HepG2 (cell line): ENCODE measurements around the gene AK2. TPM values are rescaled to one million over a fixed set of nuclear protein-coding genes. Genes with fewer than 3 reads are reported as not detected.

Experiments
- ATAC-seq: fragments of 200-7000 bp; cut with Tn5 transposase; 3 replicates; pipeline ENCODE4 v1.9.1; 2020; ENCODE audit warnings: mild to moderate bottlenecking, moderate library complexity
- BruUV-seq: library from RNA; stranded (reverse); fragments of 400-500 nt; replicated peaks from 2 replicates; lab custom pipeline; 2021; lab: Mats Ljungman, UMichigan
- CTCF ChIA-PET: fragments of 300-600 bp; formaldehyde crosslinking; extraction: SDS; loops from one replicate; lab custom pipeline; 2021; ENCODE audit warnings: low total read pairs, inconsistent platforms, low intra/inter-chr PET ratio; lab: Yijun Ruan, JAX
- POLR2A ChIA-PET: fragments of 350-600 bp; sonication (Branson Sonifier 250); formaldehyde crosslinking; loops from one replicate; lab custom pipeline; 2020; ENCODE audit warnings: antibody characterized with exemption, inconsistent platforms; lab: Yijun Ruan, JAX
- DNase-seq: peaks from one replicate; pipeline ENCODE4 v3.0.0-alpha.2; 2015; ENCODE audit warnings: low spot score
- FAIRE-seq: peaks from 3 replicates; lab custom pipeline; 2011; peaks lifted over from hg19 to GRCh38; lab: Jason Lieb, UNC
- H2AFZ ChIP-seq: one replicate; pipeline ENCODE4 v1.6.1; 2011; ENCODE audit warnings: low read length, inconsistent platforms
- H3K27ac ChIP-seq: fragments of 300-600 bp; 3 replicates; pipeline ENCODE4 v1.8.0; 2011; ENCODE audit warnings: mixed run types, mild to moderate bottlenecking, mixed read lengths, low read length, inconsistent platforms; ENCODE audit not compliant: insufficient read depth; ENCODE audit errors: extremely low read length
- H3K27me3 ChIP-seq, 2 experiments: fragments of 200-600 bp in 1 of 2; 2 replicates in 1 of 2; 3 replicates in 1 of 2; pipeline versions ENCODE4 v1.6.0 to v1.8.0; 2011; ENCODE audit warnings: low read length in 2 of 2, mild to moderate bottlenecking in 2 of 2, moderate library complexity in 2 of 2, inconsistent platforms in 1 of 2; ENCODE audit not compliant: insufficient read depth in 2 of 2, control insufficient read depth in 1 of 2
- H3K36me3 ChIP-seq, 2 experiments: fragments of 200-600 bp in 1 of 2; replicated peaks in 1 of 2; 2 replicates in 1 of 2; 3 replicates in 1 of 2; pipeline versions ENCODE4 v1.5.1 to v1.8.0; 2011; ENCODE audit warnings: low read length in 2 of 2, inconsistent platforms in 1 of 2; ENCODE audit not compliant: insufficient read depth in 2 of 2, control insufficient read depth in 1 of 2
- H3K4me1 ChIP-seq: 2 replicates; pipeline ENCODE4 v1.5.1; 2012; ENCODE audit warnings: low read length, inconsistent platforms; ENCODE audit not compliant: insufficient read depth
- H3K4me2 ChIP-seq: 2 replicates; pipeline ENCODE4 v1.6.0; 2011; ENCODE audit warnings: low read depth, low read length, inconsistent platforms
- H3K4me3 ChIP-seq, 3 experiments: fragments of 200-600 bp in 1 of 3; sonication (generic), shearing (Covaris generic) in 1 of 3; replicated peaks in 1 of 3; 2 replicates each; pipeline ENCODE4 v1.5.1; 2011 to 2016; ENCODE audit warnings: low read length in 3 of 3, inconsistent platforms in 2 of 3, low read depth in 2 of 3, mild to moderate bottlenecking in 2 of 3, control low read depth in 1 of 3, mixed read lengths in 1 of 3; ENCODE audit not compliant: insufficient read depth in 1 of 3
- H3K79me2 ChIP-seq: one replicate; pipeline ENCODE4 v1.6.1; 2011; ENCODE audit warnings: low read length, inconsistent platforms; ENCODE audit not compliant: insufficient read depth
- H3K9ac ChIP-seq: 2 replicates; pipeline ENCODE4 v1.6.0; 2011; ENCODE audit warnings: mild to moderate bottlenecking, low read depth, low read length, inconsistent platforms; ENCODE audit not compliant: insufficient read depth
- H3K9me3 ChIP-seq: 2 replicates; pipeline ENCODE4 v1.5.1; 2012; ENCODE audit warnings: mild to moderate bottlenecking, low read length
- H4K20me1 ChIP-seq: 2 replicates; pipeline ENCODE4 v1.6.0; 2011; ENCODE audit warnings: inconsistent platforms, mild to moderate bottlenecking, low read length, moderate library complexity; ENCODE audit not compliant: insufficient read depth
- DNMT1 ChIP-seq: sonication (generic); formaldehyde crosslinking; IDR thresholded peaks from 2 replicates; pipeline ENCODE4 v1.5.1; 2020; ENCODE audit warnings: mild to moderate bottlenecking, missing genetic modification reagents
- EED ChIP-seq: sonication (generic); formaldehyde crosslinking; IDR thresholded peaks from 2 replicates; pipeline ENCODE4 v1.5.0; 2020; ENCODE audit warnings: mild to moderate bottlenecking, missing genetic modification reagents
- IKZF4 ChIP-seq: sonication (generic); formaldehyde crosslinking; IDR thresholded peaks from 2 replicates; pipeline ENCODE4 v1.5.1; 2020; ENCODE audit warnings: borderline replicate concordance, mild to moderate bottlenecking, low read depth, missing genetic modification reagents; ENCODE audit errors: not compliant biosample characterization
- MBD4 ChIP-seq: IDR thresholded peaks from 2 replicates; pipeline ENCODE4 v1.6.1; 2012; ENCODE audit warnings: low read length, inconsistent platforms, borderline replicate concordance
- RXRA ChIP-seq: sonication (generic); formaldehyde crosslinking; IDR thresholded peaks from 2 replicates; pipeline ENCODE4 v1.5.1; 2020; ENCODE audit warnings: missing genetic modification reagents
- YEATS2 ChIP-seq: sonication (generic); formaldehyde crosslinking; IDR thresholded peaks from 2 replicates; pipeline ENCODE4 v1.4.0; 2020; ENCODE audit warnings: missing genetic modification reagents, borderline replicate concordance
- ZNF589 ChIP-seq: sonication (generic); formaldehyde crosslinking; conservative IDR thresholded peaks from 2 replicates; pipeline ENCODE4 v1.8.0; 2022; ENCODE audit warnings: mild to moderate bottlenecking, moderate library complexity, missing genetic modification reagents
- WGBS: methylation state at CpG from one replicate; pipeline ENCODE4 v1.1.6; 2017; ENCODE audit warnings: low lambda C conversion rate; 5-methylcytosine and 5-hydroxymethylcytosine counted together
- in situ Hi-C: cut with HindIII; loops from 2 replicates; pipeline ENCODE4 v1.10.0; 2017; ENCODE audit warnings: low pct_unique_long_range_greater_than_20kb; ENCODE audit not compliant: extremely low pct_ligation_motif_present
- intact Hi-C: fragments of 100-400 bp; cut with micrococcal nuclease; formaldehyde crosslinking; loops from one replicate; pipeline ENCODE4 v1.10.0; 2022; ENCODE audit not compliant: unreplicated experiment
- polyA plus RNA-seq, 8 experiments: library from polyadenylated mRNA; depleted of rRNA in 3 of 8; stranded (reverse) in 7 of 8; unstranded in 1 of 8; fragments of >200 nt; fragmentation: Illumina TruSeq in 4 of 8; extraction: Trizol in 4 of 8; gene quantifications; 2 replicates each; pipeline versions ENCODE4 v1.2.1 to v1.2.3, GENCODE V29; 2011 to 2016; ENCODE audit warnings: low read depth in 4 of 8, missing spikeins in 1 of 8, mixed read lengths in 1 of 8; ENCODE audit not compliant: insufficient read depth in 1 of 8
- total RNA-seq, 5 experiments: library from RNA; depleted of rRNA; stranded (reverse); fragments of >200 nt; fragmentation: Illumina TruSeq; extraction: Trizol; gene quantifications; 2 replicates each; pipeline ENCODE4 v1.2.3, GENCODE V29; 2016; ENCODE audit warnings: low read depth in 1 of 5

The AK2 gene
- total and polyA plus RNA-seq, 2 of the 13 experiments (the other 11 are each of a cell fraction or from before 2014, with no cell fraction given) = 170 to 188 TPM

DNA sequence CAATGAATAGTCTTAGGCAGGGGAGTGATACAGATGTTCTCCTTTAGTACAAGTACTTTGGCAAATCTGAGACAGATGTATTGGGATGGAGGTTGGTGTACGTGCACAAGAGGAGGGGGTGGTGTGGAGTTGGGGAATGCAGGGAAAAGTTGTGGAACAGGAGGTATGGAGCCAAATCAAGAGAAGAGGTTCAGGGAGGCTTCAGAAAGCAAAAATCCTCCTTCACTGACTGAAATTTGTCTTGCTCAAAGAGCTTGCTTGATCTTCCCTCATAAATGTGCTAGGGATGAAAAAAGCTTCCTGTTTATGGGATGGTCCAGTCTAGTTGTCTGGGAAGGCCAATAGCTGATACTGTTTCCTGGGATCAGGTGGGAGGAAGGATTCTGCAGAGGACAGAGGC is 77.9 kb downstream of the AK2 start:
- peaks cover 84% of the 10 kb centered on the region for H3K79me2 ChIP-seq

More for the DNA sequence above, 77.9 kb downstream of the AK2 start:
- Histone ChIP-seq H2AFZ (no peak overlapping the region), H3K27me3 (no peaks in the 10 kb centered on the region; a peak in 1 of 5 replicates), H3K27ac (no peak overlapping the region), H4K20me1 (peaks cover 8% of the 10 kb centered on the region; the same call in 1 of the 2 replicates), H3K9me3 (no peaks in the 10 kb centered on the region), H3K9ac (no peak overlapping the region), H3K4me2 (no peak overlapping the region), H3K4me3 (no peak overlapping the region), H3K36me3 (no peaks in the 10 kb centered on the region; a peak in 1 of 5 replicates), H3K4me1 (peaks cover 24% of the 10 kb centered on the region)
- ChIA-PET POLR2A (interaction anchor here (0.7 kb wide), 1 partner anchor 46 kb away, joined by 3 read pairs; no protein-coding TSS in a partner anchor), CTCF (no interaction called here)
- in situ Hi-C loops = no loop called here
- no TSS peak for BruUV-seq
- no peak for FAIRE-seq
- 100% methylated on average over 1 of the region's 1 CpG for WGBS
- TF ChIP-seq EED (CRISPR knock-in tag) (no peak), MBD4 (no peak), YEATS2 (no peak), ZNF589 (no peak), DNMT1 (CRISPR knock-in tag) (no peak), IKZF4 (CRISPR knock-in tag) (no peak), RXRA (no peak)
- intact Hi-C loops = no loop called here
- ATAC-seq = no peak
- no peak for DNase-seq

Other genes with a start within 250 kb of the AK2 start
- 102 and 113 TPM in 2 replicates for gene YARS1, start 219.5 kb downstream of the AK2 start, total RNA-seq (2016; rRNA removed; fragmentation: Illumina TruSeq; extraction: Trizol)
- 50.1 and 52.2 TPM in 2 replicates for gene YARS1, start 219.5 kb downstream of the AK2 start, polyA plus RNA-seq (2011; rRNA removed)
- gene S100PBP, start 219.2 kb downstream of the AK2 start, total RNA-seq (2016; rRNA removed; fragmentation: Illumina TruSeq; extraction: Trizol) = 26.1 and 28.4 TPM in 2 replicates
- gene S100PBP, start 219.2 kb downstream of the AK2 start, polyA plus RNA-seq (2011; rRNA removed) = 17.9 and 20.4 TPM in 2 replicates
- 1.6 and 3.1 TPM in 2 replicates for gene FNDC5, start 166.0 kb downstream of the AK2 start, total RNA-seq (2016; rRNA removed; fragmentation: Illumina TruSeq; extraction: Trizol)
- 1.0 and 1.4 TPM in 2 replicates for gene FNDC5, start 166.0 kb downstream of the AK2 start, polyA plus RNA-seq (2011; rRNA removed)
- not detected in 2 replicates for gene HPCA, start 150.4 kb downstream of the AK2 start, total RNA-seq (2016; rRNA removed; fragmentation: Illumina TruSeq; extraction: Trizol)
- gene HPCA, start 150.4 kb downstream of the AK2 start, polyA plus RNA-seq (2011; rRNA removed) = not detected in 2 replicates
- 0.76 and 2.5 TPM in 2 replicates for gene TMEM54, start 135.5 kb downstream of the AK2 start, total RNA-seq (2016; rRNA removed; fragmentation: Illumina TruSeq; extraction: Trizol)
- gene TMEM54, start 135.5 kb downstream of the AK2 start, polyA plus RNA-seq (2011; rRNA removed) = 2.9 and 4.0 TPM in 2 replicates
- 15.3 and 16.3 TPM in 2 replicates for gene RNF19B, start 72.1 kb downstream of the AK2 start, total RNA-seq (2016; rRNA removed; fragmentation: Illumina TruSeq; extraction: Trizol)
- 20.9 and 22.5 TPM in 2 replicates for gene RNF19B, start 72.1 kb downstream of the AK2 start, polyA plus RNA-seq (2011; rRNA removed)
- gene AZIN2, start 44.3 kb upstream of the AK2 start, total RNA-seq (2016; rRNA removed; fragmentation: Illumina TruSeq; extraction: Trizol) = 1.5 and 1.7 TPM in 2 replicates
- gene AZIN2, start 44.3 kb upstream of the AK2 start, polyA plus RNA-seq (2011; rRNA removed) = 3.5 and 5.7 TPM in 2 replicates
- gene TRIM62, start 145.2 kb upstream of the AK2 start, total RNA-seq (2016; rRNA removed; fragmentation: Illumina TruSeq; extraction: Trizol) = 0.53 and 1.1 TPM in 2 replicates
- gene TRIM62, start 145.2 kb upstream of the AK2 start, polyA plus RNA-seq (2011; rRNA removed) = 0.57 and 0.67 TPM in 2 replicates
- gene ZNF362, start 219.6 kb upstream of the AK2 start, total RNA-seq (2016; rRNA removed; fragmentation: Illumina TruSeq; extraction: Trizol) = 8.3 TPM in 2 replicates
- 14.2 and 16.6 TPM in 2 replicates for gene ZNF362, start 219.6 kb upstream of the AK2 start, polyA plus RNA-seq (2011; rRNA removed)